ELF-1 (cell line): ENCODE measurements around the gene SNAI1.
"Not testable (repeated sequence)": the region's sequence is repeated elsewhere in the genome, so short reads cannot be mapped to it uniquely, and the experiment has no call there.

Experiments
- DNase-seq: peaks from one replicate; pipeline ENCODE4 v3.0.0-alpha.2; 2016; ENCODE audit warnings: low read depth, low spot score

The SNAI1 gene

GRCh38 chr20:49987015-49987867, 4.5 kb downstream of the SNAI1 start:
- DNase-seq = no peak

- no peak for DNase-seq
These were observed 5.3 kb downstream of the SNAI1 start for GRCh38 chr20:49987868-49988690.

- peak; percentile 66 for DNase-seq
These were observed 6.7 kb downstream of the SNAI1 start for GRCh38 chr20:49989234-49990065.

DNA sequence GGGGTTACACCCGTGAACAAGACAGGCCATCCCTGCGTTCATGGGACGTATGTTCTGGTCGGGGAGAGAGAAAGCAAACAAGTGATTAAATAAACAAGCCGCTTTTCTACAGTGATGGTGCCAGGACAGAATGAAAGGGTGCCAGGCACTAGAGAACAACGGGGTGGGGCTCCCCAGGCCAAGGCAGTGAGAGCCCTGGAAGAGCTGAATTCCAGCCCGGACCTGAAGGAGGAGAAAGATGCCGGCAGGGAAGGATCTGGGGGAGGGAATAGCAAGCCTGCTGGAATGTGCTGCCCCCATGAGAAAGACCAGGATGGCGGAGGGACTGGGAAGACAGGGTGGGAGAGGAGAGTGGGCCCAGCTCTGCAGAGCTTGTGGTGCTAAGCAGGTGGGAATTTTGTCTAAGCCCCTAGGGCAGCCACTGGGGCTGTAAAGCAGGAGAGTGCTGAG, 7.5 kb downstream of the SNAI1 start:
- DNase-seq = peak; percentile 84

GRCh38 chr20:49993301-49993751, 10.5 kb downstream of the SNAI1 start:
- no peak for DNase-seq

GRCh38 chr20:49995586-49995985, 12.8 kb downstream of the SNAI1 start:
- no peak for DNase-seq

- DNase-seq = not testable (repeated sequence)
These were observed 15.9 kb downstream of the SNAI1 start for GRCh38 chr20:49998478-49999188.

- DNase-seq = no peak
These were observed 16.5 kb downstream of the SNAI1 start for GRCh38 chr20:49999329-49999728.

GRCh38 chr20:50000548-50001222, 17.9 kb downstream of the SNAI1 start:
- DNase-seq = not testable (repeated sequence)

DNA sequence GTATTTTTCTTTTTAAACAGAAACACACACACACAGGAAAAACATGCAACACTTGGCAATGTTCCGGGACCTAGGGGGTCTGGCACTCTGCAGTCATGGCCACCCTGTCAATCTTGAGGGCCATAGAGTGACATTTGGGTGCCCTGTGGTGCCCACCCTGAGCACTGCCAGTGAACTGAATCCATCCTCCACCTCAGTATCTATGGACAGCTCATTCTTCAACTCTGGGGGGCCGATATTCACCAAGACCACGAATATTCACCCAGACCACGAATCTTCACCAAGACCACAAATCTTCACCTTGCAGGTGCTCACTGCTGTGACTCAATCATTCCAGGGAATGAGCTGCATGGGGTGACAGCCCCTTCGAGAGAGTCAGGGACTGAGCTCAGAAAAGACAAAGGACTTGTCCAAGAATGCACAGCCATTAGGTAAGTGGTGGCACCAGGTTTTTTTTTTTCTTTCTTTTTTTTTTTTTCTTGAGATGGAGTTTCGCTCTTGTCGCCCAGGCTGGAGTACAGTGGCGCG, 19.1 kb downstream of the SNAI1 start:
- DNase-seq = no peak

DNA sequence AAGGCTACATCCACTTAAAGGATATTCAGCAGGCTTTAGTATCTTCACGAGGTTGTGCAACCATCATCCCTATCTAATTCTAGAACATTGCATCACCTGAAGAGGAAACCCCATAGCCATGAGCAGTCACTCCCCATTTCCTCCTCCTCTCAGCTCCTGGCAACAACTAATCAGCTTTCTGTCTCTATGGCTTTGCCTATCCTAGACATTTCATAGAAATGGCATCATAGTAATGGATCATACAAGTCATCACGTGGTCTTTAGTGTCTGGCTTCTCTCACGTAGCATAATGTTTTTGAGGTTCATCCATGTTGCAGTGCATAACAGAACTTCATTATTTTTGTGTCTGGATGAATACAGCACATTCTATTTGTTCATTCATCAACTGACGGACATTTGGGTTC, 20.5 kb downstream of the SNAI1 start:
- DNase-seq = no peak

GRCh38 chr20:50004229-50004628, 21.4 kb downstream of the SNAI1 start:
- no peak for DNase-seq

DNA sequence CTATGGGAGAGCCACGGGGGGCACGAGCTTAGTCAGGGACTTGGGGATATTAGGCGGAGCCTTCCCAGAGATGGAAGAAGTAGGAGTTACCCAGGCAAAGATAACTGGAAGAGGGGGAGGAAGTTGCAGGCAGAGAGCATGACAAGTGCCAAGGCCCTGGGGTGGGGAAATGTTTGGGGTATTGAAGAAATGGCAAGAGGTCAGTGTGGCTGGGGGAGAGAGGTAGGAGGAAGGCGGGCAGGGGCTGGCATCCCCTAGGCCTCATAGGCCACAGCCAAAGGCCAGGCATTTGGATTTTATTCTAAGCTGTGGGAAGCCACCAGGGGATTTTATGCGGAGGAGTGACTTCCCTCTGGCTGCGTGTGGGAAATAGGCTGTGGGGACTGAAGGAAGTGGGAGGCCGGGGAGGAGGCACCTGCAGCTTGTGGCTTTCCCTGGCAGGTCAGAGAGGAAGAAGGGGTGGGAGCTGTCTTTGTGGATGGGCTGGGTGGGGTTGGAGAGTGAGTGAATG, 22.7 kb downstream of the SNAI1 start:
- no peak for DNase-seq

- DNase-seq = no peak
These were observed 24.6 kb downstream of the SNAI1 start for GRCh38 chr20:50007369-50007768.

DNA sequence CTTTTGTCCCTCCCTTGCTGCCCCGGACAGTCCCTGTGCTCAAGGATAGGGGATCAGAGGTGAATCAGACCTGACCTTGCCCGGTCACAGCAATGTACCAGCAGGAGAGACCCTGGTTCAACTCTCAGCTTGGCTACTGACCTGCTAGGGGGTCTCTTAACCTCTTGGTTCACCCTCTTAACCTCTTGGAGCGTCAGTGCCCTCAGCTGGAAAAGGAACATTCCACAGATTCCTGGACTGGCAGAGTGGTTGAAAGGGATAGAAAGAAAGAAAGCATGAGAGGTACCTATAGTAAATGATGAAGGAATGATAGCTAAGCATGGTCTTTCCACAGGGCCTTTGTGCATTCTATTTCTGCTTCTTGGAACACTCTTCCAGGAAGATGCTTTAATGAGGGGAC, 25.2 kb downstream of the SNAI1 start:
- DNase-seq = no peak

DNA sequence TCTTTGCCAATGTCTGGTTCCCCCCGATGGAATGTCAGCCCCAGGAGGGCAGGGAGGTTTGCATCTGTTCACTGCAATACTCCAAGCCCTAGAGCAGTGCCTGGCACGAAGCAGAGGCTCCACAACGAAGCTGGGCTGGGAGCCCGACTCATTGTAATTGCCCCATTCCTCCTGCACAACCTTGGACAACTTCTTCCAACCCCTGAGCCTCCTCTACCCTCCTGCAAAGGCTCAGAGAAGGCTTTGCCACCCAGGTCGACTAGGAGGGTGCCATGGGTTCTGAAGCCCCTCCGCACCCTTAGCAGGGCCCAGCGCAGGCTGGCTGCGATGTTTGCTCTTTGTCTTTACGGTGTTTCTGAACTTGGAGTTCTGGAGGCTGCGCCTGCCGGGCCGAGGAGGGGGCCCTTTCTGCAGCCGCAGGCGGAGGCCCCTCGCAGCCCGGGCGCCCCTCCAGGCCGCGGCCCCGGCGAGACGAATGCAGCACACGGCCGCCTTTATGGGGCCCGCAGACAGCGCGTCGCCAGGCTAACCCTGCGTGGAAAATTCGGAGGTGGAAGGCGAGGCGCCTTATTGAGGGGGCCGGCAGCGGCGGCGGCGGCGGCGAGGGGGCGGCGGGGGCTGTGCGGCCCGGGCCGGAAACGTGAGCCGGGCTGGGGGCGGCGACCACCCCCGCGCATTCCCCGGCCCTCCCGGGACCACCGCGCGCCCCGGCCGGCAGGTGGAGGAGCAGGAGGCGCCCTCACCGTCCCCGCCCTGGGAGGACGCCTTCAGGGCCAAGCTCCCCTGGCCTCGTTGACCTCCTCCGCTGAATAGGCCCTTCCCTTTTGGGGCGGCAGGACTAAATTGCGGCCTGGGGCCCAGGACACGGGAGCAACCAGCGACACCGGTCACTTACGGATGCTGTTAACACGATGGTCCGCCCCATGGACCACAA, 27.0 kb downstream of the SNAI1 start:
- no peak for DNase-seq

GRCh38 chr20:50011597-50011996, 28.8 kb downstream of the SNAI1 start:
- not testable (repeated sequence) for DNase-seq
